T-helper 9 cell (primary cell): ENCODE results near the gene CCDC73.

Experiments used
- DNase-seq: peaks from one replicate; pipeline ENCODE4 v3.0.0-alpha.2; 2020

Gene CCDC73

GRCh38 chr11:32583459-32584271 is 210.8 kb downstream of the CCDC73 start, which contains the start of gene EIF3M:
EIF3M (plus strand) TSS chr11:32583831; CDS start chr11:32583888, 57 bp downstream.
- DNase-seq, result peak; percentile 91

GRCh38 chr11:32581556-32581955 is 212.9 kb downstream of the CCDC73 start:
- DNase-seq, result no peak

- no peak for DNase-seq
These were observed 213.5 kb downstream of the CCDC73 start for GRCh38 chr11:32580967-32581366.

GRCh38 chr11:32576456-32576855 is 218.0 kb downstream of the CCDC73 start:
- no peak for DNase-seq

- DNase-seq, result no peak
These were observed 219.4 kb downstream of the CCDC73 start for GRCh38 chr11:32575070-32575469.

- DNase-seq, result no peak
These were observed 220.0 kb downstream of the CCDC73 start for GRCh38 chr11:32574421-32574820.

GRCh38 chr11:32573228-32573627 is 221.2 kb downstream of the CCDC73 start:
- DNase-seq, result no peak

GRCh38 chr11:32571039-32571438 is 223.4 kb downstream of the CCDC73 start:
- no peak for DNase-seq

GRCh38 chr11:32569313-32569881 is 225.1 kb downstream of the CCDC73 start:
- DNase-seq, result no peak

GRCh38 chr11:32567154-32567553 is 227.3 kb downstream of the CCDC73 start:
- no peak for DNase-seq

GRCh38 chr11:32566517-32566916 is 227.9 kb downstream of the CCDC73 start:
- no peak for DNase-seq

GRCh38 chr11:32563600-32563959 is 230.9 kb downstream of the CCDC73 start:
- no peak for DNase-seq

GRCh38 chr11:32562839-32563599 is 231.4 kb downstream of the CCDC73 start:
- no peak for DNase-seq

- no peak for DNase-seq
These were observed 232.6 kb downstream of the CCDC73 start for GRCh38 chr11:32561835-32562234.

GRCh38 chr11:32555895-32556294 is 238.6 kb downstream of the CCDC73 start:
- DNase-seq, result no peak

- no peak for DNase-seq
These were observed 239.4 kb downstream of the CCDC73 start for GRCh38 chr11:32555091-32555490.
